ENCODE results near the gene NAXE. TPM values are rescaled to one million over a fixed set of nuclear protein-coding genes. Genes with fewer than 3 reads are reported as not detected.
"Not testable (repeated sequence)": the region's sequence is repeated elsewhere in the genome, so short reads cannot be mapped to it uniquely, and the experiment has no call there.

NAXE gene
- total and polyA plus RNA-seq, 9 donors, result 43.5 to 85.4 (median 65.4) TPM

DNA sequence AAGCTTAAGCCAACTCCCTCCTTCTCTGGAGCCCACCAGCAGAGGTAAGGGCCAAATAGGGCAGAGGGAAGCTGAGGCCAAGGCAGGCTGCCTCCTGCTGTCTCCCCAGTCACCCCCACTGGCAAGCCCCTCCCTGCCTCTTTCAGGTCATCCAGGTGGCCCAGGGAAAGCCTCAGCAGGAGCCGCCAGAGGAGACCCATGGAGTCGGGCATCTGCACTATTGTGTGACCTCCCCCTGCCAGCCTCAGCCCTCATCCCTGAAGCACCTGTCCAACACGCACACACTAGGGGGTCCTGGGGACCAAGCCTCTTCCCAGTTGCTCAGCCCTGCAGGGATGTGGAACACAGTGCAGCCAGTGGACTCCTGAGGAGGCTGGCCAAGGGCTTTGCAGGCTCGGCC, 5.3 kb upstream of the NAXE start:
- Histone ChIP-seq H3K4me3 (no peak overlapping the region), H3K4me1 (ENCODE audit: insufficient read depth) (no peaks in the 10 kb centered on the region), H3K27me3 (no peaks in the 10 kb centered on the region), H3K36me3 (no peaks in the 10 kb centered on the region), H3K27ac (no peak overlapping the region), H3K9me3 (no peaks in the 10 kb centered on the region)
- DNase-seq, result no peak
- no peak for TF ChIP-seq EP300 (IDR thresholded peaks at IDR 0.05)
- no peak for TF ChIP-seq CTCF (IDR thresholded peaks at IDR 0.05)
- no peak for TF ChIP-seq POLR2A (IDR thresholded peaks at IDR 0.05)
- WGBS, 3 donors, result 67 to 70% (median 68%) methylated on average over 4 of the region's 4 CpGs
- intact Hi-C loops (cut with DNase I), result loop anchor here in 2 of 4 donors (5.0 to 10.0 kb wide), 2 partner anchors 68 to 124 kb away; no protein-coding TSS in a partner anchor

DNA sequence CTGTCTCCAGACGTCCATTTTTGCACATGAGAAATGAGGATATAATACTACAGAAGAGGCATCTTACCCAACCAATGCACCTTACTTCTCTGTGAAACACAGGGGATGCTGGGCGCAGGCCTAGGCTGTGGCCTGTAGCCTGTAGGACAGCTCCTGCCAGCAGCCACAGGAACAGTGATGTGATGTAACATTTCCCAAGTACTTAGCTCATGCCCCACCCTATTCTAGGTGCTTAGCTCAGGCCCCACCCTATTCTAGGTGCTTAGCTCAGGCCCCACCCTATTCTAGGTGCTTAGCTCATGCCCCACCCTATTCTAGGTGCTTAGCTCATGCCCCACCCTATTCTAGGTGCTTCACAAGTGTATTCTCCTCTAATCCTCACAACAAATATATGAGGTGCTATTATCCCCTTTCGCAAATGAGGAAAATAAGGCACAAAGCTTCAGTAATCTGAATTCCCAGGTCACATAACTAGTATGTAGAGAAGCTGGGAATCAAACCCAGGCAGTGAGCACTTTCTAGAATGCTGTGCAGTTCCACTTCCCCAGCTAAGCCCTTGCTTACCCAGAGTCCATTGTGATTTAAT, 4.6 kb upstream of the NAXE start:
- Histone ChIP-seq H3K4me3 (no peak overlapping the region), H3K9me3 (no peaks in the 10 kb centered on the region), H3K27me3 (no peaks in the 10 kb centered on the region), H3K4me1 (ENCODE audit: insufficient read depth) (no peaks in the 10 kb centered on the region), H3K36me3 (no peaks in the 10 kb centered on the region), H3K27ac (no peak overlapping the region)
- TF ChIP-seq CTCF (IDR thresholded peaks at IDR 0.05), result no peak
- no peak for TF ChIP-seq EP300 (IDR thresholded peaks at IDR 0.05)
- 89 to 91% (median 90%) methylated on average over 3 of the region's 3 CpGs for WGBS, 3 donors
- intact Hi-C loops (cut with DNase I), result loop anchor here in 2 of 4 donors (5.0 to 10.0 kb wide), 2 partner anchors 68 to 125 kb away; no protein-coding TSS in a partner anchor
- no peak for DNase-seq

DNA sequence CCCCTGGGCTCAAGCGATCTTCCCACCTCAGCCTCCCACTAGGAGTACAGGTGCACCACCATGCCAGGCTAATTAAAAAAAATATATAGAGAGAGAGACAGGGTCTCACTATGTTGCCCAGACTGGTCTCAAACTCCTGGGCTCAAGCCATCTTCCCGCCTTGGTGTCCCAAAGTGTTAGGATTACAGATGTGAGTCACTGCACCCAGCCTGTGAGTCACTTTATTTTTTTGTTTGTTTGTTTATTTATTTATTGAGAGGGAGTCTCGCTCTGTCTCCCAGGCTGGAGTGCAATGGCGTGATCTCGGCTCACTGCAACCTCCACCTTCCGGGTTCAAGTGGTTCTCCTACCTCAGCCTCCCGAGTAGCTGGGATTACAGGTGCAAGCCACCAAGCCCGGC, 3.6 kb upstream of the NAXE start:
- not testable (repeated sequence) for H3K9me3 ChIP-seq; H3K4me1 ChIP-seq (ENCODE audit: insufficient read depth); H3K36me3 ChIP-seq; H3K4me3 ChIP-seq; H3K27me3 ChIP-seq; H3K27ac ChIP-seq; DNase-seq
- 81 to 92% (median 83%) methylated on average over 8 of the region's 8 CpGs for WGBS, 3 donors
- intact Hi-C loops (cut with DNase I), result loop anchor here in 2 of 4 donors (5.0 to 10.0 kb wide), 2 partner anchors 67 to 126 kb away; no protein-coding TSS in a partner anchor

DNA sequence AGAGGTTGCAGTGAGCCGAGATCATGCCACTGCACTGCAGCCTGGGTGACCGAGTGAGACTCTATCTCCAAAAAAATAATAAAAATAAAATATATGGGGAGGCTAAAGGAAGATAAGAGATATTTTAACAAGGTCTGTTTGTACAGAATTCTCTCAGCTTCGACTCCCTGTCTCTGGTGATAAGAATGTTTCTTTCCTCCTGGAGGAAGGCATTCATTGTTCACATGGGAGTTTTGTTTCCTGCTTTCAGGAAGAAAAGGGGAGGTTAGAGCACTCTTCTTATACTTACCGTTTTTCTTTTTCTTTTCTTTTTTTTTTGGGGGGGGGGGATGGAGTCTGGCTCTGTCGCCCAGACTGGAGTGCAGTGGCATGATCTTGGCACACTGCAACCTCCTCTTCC, 2.0 kb upstream of the NAXE start:
- intact Hi-C loops (cut with DNase I), result loop anchor here in 2 of 4 donors (5.0 to 10.0 kb wide), 2 partner anchors 65 to 127 kb away; no protein-coding TSS in a partner anchor
- 32 to 35% (median 33%) methylated on average over 5 of the region's 5 CpGs for WGBS, 3 donors
- no peak for DNase-seq
- H3K4me1 ChIP-seq (ENCODE audit: insufficient read depth), result no peaks in the 10 kb centered on the region
- no peak overlapping the region for H3K27ac ChIP-seq
- no peaks in the 10 kb centered on the region for H3K36me3 ChIP-seq
- TF ChIP-seq POLR2A (IDR thresholded peaks at IDR 0.05) (no peak), CTCF (IDR thresholded peaks at IDR 0.05) (no peak), EP300 (IDR thresholded peaks at IDR 0.05) (no peak)
- no peaks in the 10 kb centered on the region for H3K9me3 ChIP-seq
- no peak overlapping the region for H3K4me3 ChIP-seq
- no peaks in the 10 kb centered on the region for H3K27me3 ChIP-seq
